Posterior vena cava (tissue), 2 donors: ENCODE measurements around the gene MYG1. TPM values are rescaled to one million over a fixed set of nuclear protein-coding genes. Genes with fewer than 3 reads are reported as not detected.
A peak's percentile ranks its signal among the peaks of the same experiment; 100 is the strongest.
"Not testable (repeated sequence)": the region's sequence is repeated elsewhere in the genome, so short reads cannot be mapped to it uniquely, and the experiment has no call there.

Experiments
- DNase-seq: peaks from one replicate; pipeline ENCODE4 v3.0.0-alpha.2; 2020; ENCODE audit warnings: low spot score
- intact Hi-C, 2 donors: fragments of 100-400 bp; cut with DNase I; formaldehyde crosslinking; loops; one replicate each; pipeline versions ENCODE4 v1.14.1 to v1.14.2; 2022 to 2023
- total RNA-seq, 2 donors: library from RNA; stranded (reverse); fragmentation: NEBNext Ultra II Directional; extraction: Animal tissue kit (Norgen Biotek cat#: 25700); gene quantifications; one replicate each; pipeline ENCODE4 v1.2.1, GENCODE V29; 2021
- donor health status: DM: yes; HTN: yes; CAD: no.
- donor health status: DM: yes; HTN: yes; CAD: no.

MYG1 gene
- total RNA-seq, 2 donors from 2014 or later = 35.6 to 37.8 TPM

GRCh38 chr12:53279283-53279869 is 20.1 kb upstream of the MYG1 start:
- intact Hi-C loops = no loop called here
- DNase-seq = no peak

- intact Hi-C loops = no loop called here
- no peak for DNase-seq
These were observed 19.5 kb upstream of the MYG1 start for GRCh38 chr12:53279888-53280498.

- DNase-seq = no peak
- intact Hi-C loops = loop anchor here in 1 of 2 donors (2.0 kb wide), 1 partner anchor 74 kb away; no protein-coding TSS in a partner anchor
These were observed 13.0 kb upstream of the MYG1 start for GRCh38 chr12:53286448-53286847.

- DNase-seq = peak; percentile 89
- intact Hi-C loops = loop anchor here (2.0 kb wide), 1 partner anchor 75 kb away; no protein-coding TSS in a partner anchor
These were observed 11.7 kb upstream of the MYG1 start for GRCh38 chr12:53287741-53288216.

GRCh38 chr12:53288322-53288721 is 11.2 kb upstream of the MYG1 start:
- no peak for DNase-seq
- intact Hi-C loops = loop anchor here in 1 of 2 donors (2.0 kb wide), 1 partner anchor 76 kb away; no protein-coding TSS in a partner anchor

- no peak for DNase-seq
- intact Hi-C loops = loop anchor here (2.0 to 5.0 kb wide), 2 partner anchors 38 to 77 kb away; a partner anchor contains a TSS
These were observed 9.6 kb upstream of the MYG1 start for GRCh38 chr12:53289891-53290290.

- DNase-seq = no peak
- intact Hi-C loops = loop anchor here in 1 of 2 donors (5.0 kb wide), 1 partner anchor 38 kb away; a partner anchor contains a TSS
These were observed 8.8 kb upstream of the MYG1 start for GRCh38 chr12:53290661-53291060.

- no peak for DNase-seq
- intact Hi-C loops = loop anchor here in 1 of 2 donors (5.0 kb wide), 1 partner anchor 40 kb away; a partner anchor contains a TSS
These were observed 7.1 kb upstream of the MYG1 start for GRCh38 chr12:53292426-53292825.

GRCh38 chr12:53295070-53295890 is 4.2 kb upstream of the MYG1 start, which contains the start of gene PFDN5:
Gene PFDN5, plus strand, starts transcription at chr12:53295542. Its CDS starts 26 bp downstream, at chr12:53295568.
- intact Hi-C loops = no loop called here
- peak; percentile 97 for DNase-seq

GRCh38 chr12:53295891-53296219 is 3.6 kb upstream of the MYG1 start:
- no peak for DNase-seq
- intact Hi-C loops = no loop called here

- DNase-seq, intact Hi-C loops: not testable (repeated sequence)
These were observed 2.4 kb upstream of the MYG1 start for GRCh38 chr12:53297106-53297505.

GRCh38 chr12:53298164-53298563 is 1.3 kb upstream of the MYG1 start:
- intact Hi-C loops = no loop called here
- DNase-seq = no peak

GRCh38 chr12:53299101-53299453 is 418 bp upstream of the MYG1 start:
- no peak for DNase-seq
- intact Hi-C loops = no loop called here

- DNase-seq = no peak
- intact Hi-C loops = no loop called here
These were observed 692 bp downstream of the MYG1 start for GRCh38 chr12:53300187-53300586.

GRCh38 chr12:53302903-53303302 is 3.4 kb downstream of the MYG1 start:
- DNase-seq = no peak
- intact Hi-C loops = no loop called here

- intact Hi-C loops = no loop called here
These were observed 7.3 kb downstream of the MYG1 start for GRCh38 chr12:53306826-53307225.

GRCh38 chr12:53308276-53308675 is 8.8 kb downstream of the MYG1 start:
- intact Hi-C loops = no loop called here
- DNase-seq = no peak

More at GRCh38 chr12:53306826-53307225, 7.3 kb downstream of the MYG1 start:
- no peak for DNase-seq

- no peak for DNase-seq
- intact Hi-C loops = no loop called here
These were observed 14.5 kb downstream of the MYG1 start for GRCh38 chr12:53313996-53314395.

- intact Hi-C loops = no loop called here
- DNase-seq = no peak
These were observed 21.1 kb downstream of the MYG1 start for GRCh38 chr12:53320352-53321195.
